ENCODE results near the gene PRKG1.
"Not testable (repeated sequence)": the region's sequence is repeated elsewhere in the genome, so short reads cannot be mapped to it uniquely, and the experiment has no call there.

Gene PRKG1

DNA sequence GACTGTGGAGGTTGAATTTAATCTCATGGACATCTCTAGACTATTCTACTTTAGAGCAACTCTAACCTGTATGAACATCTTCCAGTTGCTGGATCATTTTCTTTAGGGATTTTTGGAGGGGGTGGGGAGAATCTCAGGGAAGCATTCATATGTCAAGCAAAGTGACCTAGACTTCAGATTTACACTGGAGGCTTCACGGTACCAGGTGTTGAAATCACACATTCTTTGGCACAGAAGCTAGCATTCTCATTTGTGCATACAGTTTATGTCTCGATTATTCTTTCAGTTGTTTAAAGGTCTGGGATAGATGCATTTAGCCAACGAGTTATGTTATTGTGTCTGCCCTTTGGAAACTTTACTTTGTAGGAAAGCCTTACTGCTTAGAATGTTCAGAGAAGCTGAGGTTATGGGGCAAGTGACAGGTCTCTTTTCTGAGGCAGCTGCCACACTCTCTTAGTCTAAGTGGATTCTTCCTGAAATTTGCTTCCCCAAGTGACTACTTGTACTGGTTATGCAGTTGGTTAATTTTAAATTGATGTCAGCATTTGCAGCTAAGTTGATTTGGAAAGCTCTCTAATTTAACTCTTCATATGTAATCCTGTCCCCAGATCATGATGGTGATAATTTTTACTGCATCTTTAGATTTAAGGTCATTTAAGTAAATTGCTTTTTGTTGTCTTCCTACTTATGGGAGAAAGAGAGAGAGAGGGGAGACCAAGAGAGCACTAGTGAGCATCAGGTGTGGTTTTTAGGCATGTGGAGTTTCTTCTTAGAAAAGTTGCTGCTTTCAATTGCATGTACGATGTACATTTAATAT lies 153.8 kb downstream of the PRKG1 start:
- no peak for DNase-seq (ENCODE audit: low spot score)

DNA sequence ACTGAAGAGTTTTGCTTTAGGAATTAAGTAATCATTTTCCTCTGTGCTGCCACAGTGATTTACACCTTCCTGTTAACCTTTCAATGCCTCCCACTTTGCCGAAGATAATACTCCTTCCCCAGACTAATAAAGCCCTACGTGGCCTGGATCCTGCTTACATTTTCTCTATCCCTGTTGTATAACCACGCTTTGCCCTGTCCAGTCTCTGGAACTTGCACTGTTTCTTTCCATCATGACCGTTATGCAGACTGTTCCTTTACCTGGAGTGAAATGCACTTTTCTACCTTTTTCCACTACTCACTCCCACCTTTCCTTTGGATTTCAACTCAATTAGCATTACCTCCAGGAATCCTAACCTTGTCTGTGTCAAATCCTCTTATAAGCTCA lies 154.4 kb downstream of the PRKG1 start:
- no peak for DNase-seq (ENCODE audit: low spot score)

DNA sequence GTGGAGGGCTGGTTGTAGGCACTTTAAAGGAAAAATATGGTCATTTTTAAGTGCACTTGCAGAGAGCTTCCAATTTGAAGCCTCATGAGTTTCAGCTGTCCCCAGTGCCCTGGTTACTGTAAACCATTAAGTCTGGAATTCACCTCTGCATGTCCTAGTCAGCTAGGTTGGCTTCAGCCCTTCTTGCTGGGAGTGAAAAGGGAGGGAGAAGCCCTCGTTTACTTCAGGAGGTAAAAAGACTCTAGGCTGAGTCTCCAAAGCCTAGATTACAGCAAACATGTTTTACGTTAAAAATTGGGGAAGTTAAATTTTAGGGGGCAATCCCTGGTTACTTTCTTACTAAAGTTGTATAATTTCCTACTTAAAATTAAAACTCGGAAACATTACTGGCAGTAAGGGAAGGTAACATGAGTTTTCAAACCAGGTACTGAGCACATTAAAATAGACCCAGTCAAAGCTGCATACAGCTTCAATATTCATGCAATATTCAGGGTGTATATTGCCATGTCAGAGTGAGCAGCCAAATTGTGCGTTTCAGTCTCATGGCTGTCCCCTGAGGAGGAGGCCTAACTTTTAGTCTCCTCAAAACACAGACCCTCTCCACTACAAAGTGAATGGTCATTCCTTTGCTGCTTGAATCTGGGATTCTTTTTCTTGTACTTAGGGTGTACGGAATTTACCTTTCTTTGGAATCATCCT lies 156.7 kb downstream of the PRKG1 start:
- DNase-seq (ENCODE audit: low spot score): no peak

DNA sequence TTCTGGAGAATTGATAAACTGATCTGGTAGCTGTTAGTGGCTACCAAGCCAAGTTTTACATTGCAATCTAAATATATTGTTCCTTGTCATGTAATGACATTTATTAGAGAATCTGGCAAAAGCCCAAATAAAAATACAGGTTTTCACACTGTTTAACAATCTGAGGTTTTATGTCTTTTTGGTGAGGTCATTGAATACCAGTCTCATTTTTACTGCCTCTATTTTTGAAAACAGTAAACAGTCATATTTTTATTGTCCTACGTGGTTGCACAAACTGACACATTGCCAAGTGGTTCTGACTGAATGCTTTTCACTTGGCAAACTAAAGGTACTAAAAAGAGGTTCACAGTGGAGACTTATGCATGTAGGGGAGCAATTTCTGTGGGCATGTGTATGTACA lies 157.5 kb downstream of the PRKG1 start:
- no peak for DNase-seq (ENCODE audit: low spot score)

DNA sequence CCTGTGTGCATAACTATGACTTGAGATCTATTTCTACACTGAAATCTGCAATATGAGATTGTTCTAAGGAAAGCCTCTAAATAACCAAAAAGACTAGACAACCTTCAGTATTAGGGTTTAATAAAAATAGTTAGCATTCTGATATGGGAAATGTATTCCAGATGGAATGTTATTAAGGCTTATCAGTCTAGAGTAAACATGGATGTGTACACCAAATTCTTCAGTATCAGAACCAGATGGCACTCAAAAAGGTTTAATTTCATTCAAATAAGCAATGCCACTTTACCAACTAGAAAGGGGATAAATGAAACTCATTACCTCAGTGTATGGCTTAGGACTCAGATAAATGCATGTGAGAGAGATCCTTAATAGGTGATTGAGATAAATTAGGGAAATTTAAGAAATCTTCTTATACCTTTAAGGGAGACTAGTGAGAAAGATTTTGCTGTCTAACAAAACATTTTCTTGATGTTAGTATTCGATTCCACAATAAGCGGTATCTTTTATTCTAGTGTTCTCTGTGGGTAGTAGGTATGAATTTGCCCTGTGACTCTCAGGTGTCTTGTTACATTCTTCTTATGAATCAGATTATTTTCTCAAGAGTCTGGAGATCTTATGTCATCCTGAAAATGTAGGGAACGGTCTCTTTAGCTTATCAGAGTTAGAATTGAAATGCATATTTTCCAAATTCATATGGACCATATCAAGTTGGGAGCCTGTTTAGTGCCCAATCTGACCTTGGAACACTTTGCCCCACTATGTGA lies 159.2 kb downstream of the PRKG1 start:
- no peak for DNase-seq (ENCODE audit: low spot score)

DNA sequence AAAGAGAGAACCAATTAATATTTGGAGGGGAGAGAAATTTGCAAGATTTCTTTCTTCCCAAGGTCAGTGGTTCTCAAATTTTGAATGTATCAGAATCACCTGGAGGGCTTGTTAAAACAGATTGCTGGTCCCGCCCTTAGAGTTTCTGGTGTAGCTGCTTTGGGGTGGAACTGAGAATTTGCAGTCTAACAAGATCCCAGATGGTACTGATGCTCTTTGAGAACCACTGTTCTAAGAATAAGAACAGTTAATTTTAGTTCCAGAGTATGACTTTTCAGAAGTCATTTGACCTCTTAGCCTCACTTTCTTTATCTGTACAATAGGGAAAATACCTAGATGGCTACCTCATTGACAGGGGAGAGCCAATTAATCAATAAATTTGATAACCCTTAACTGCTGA lies 161.6 kb downstream of the PRKG1 start:
- DNase-seq (ENCODE audit: low spot score): no peak

DNA sequence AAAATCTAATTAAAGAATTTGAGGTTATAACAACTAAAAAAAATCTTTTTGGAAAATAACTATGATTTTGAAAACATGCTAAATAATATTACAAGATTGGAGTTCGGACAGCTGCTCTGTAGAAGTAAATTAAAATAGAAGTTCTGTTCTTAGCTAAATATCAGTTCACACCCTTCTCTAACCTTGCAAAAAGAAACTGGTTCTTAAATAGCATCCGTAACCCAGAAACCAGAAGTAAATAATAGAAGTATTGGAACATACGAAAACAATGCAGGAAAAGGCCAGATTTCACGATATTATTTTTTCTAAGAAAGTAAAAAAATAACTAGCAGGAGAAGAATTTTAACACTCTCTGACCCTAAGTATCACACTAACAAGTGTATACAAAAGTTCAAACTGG lies 164.7 kb downstream of the PRKG1 start:
- no peak for DNase-seq (ENCODE audit: low spot score)

DNA sequence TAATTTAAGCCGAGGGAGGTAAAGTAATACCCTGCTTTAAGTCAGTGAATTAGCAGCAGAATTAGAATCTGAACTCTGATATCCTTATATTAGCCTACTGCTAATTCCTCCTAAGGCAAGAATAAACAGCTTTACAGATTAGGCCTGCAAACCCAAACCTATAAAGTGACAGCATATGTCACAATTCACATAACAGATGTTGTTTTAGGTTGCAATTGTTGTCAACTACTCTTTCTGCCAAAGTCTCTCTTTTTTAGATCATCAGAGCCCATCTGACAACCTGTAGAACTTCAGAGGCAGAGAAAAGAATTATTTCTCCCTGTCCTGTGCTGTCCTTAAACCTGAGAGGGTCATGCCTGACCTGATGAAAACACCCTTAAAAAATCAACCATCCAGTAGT lies 167.2 kb downstream of the PRKG1 start:
- no peak for DNase-seq (ENCODE audit: low spot score)

DNA sequence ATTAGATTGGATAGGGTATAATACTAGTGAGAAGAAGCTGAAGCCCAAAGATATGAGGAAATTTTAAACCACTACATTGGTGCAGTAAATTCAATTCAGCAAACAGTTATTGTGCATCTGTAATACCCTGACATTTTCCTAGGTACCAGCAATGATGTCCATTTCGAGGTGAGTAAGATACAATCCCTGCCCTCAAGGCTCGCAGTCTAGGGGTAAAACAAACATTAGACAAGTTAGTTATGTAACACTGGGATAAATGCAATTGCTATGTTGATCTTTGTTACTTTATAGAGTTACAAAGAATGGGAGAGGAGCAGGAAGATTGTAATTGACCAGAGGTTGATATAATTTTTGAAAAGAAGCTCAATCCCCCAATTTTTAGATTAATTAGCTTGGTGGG lies 168.1 kb downstream of the PRKG1 start:
- DNase-seq (ENCODE audit: low spot score): no peak

DNA sequence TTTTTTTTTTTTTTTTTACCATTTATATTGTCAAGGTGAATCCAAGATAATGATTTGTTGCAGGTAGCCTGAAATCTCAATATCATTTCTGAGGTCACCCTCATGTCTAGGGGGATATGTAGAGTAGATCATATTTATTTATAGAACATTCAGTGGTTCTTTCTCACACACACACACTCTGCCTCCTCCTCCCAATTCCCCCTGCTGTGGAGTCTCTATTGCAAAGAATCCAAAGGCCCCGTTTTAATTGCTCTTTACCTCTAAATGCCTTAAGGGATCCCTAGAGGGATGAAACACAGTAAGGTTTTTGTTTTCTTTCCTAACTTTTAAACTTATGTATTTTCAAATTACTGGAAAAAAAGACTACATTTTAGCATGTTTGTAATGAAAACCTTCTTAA lies 170.0 kb downstream of the PRKG1 start:
- no peak for DNase-seq (ENCODE audit: low spot score)

DNA sequence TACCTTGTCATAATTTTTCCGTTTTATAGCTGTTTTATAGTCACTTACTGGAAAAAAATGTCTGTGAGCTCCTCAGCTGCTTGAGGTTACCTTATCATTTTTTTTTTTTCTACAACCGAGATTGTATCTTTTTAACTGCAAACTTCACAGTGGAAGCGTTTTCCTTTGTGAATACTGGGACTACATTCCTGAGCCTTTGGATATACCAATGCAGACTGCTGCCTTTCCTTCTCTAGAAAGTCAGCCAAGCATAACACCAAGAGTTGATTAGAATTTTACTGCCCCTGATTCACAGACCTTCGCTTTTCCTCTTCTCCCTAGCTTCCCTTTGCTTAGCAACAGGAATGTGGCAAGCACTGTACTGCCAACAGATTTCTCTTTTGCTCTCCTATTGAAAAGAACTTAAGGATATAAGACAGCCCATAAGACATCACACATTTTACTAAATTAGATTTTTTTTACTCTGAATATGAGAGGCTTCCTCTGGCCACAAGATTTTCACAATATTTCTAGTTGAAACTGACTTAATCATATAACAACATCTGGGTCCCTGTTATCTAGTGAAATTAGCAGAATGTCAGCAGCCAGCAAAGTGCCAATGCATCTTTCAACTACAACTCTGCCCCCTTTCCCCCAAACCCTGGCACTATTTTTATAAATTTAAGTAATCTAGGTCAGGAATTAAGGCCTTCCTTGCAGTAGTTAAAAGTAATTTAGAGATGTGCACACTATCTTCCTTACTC lies 170.6 kb downstream of the PRKG1 start:
- DNase-seq (ENCODE audit: low spot score): no peak

DNA sequence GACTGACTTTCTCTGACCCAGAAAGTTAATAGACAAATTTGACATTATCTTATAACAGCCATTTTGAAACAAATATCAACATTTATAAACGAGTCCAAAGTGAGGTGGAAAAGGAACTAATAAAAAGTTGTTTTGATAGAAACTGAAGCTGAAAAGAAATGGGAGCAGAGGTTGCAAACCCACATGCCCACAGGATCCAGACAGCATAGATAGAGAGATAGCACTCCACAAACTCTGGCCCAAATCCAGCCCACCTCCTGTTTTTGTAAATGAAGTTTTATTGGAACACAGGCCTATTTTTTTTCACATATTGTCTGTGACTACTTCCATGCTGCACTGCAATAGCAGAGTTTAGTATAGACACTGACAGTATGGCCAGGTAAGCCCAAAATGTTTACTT lies 171.9 kb downstream of the PRKG1 start:
- DNase-seq (ENCODE audit: low spot score): no peak

DNA sequence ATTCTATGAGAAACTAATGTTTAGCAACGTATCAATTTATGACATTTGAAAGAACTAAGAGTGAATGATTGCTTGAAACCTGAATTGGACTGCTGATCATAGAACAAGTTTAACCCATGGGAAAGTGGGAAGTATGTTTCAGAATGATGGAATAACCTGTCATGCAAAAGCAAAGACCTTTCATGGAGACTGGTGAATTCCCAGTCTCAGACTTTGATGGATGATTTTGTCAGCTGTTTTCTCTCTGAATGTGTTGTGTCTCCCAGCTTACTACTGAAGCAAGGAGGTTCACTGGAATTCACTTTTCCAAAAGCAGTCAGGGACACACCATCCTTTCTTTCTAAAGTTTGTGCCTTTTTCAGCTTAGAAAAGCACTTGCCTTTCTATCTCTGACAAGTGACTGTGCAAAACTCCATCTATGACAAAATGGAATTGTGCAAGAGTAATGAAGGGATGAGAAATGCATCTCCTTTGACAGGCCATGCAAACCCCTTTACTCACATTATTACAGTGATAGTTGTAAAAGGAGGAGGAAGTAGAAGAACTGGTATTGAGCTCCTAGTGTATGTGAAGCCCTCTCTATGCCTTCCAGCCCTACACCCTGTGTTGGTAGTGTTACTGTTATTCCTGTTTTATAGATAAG lies 176.1 kb downstream of the PRKG1 start:
- no peak for DNase-seq (ENCODE audit: low spot score)

DNA sequence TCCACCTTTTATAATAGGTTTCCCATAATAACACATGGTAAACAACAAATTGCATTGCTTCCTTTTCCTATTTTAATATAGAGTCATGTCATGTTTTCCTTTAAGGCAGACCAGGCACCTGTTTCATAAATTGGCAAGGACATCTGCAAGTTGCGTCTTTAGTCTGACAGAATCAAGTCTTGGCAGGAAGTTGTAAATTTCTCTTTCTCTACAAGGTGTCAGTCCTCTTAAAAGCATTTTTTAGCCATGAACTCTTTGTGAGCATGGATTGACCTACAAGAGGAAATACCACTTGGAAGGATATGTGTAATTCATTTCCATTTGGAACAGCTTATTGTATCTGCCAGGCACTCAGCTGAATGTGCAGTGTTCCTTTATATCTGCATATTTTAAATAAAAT lies 176.8 kb downstream of the PRKG1 start:
- DNase-seq (ENCODE audit: low spot score): no peak

DNA sequence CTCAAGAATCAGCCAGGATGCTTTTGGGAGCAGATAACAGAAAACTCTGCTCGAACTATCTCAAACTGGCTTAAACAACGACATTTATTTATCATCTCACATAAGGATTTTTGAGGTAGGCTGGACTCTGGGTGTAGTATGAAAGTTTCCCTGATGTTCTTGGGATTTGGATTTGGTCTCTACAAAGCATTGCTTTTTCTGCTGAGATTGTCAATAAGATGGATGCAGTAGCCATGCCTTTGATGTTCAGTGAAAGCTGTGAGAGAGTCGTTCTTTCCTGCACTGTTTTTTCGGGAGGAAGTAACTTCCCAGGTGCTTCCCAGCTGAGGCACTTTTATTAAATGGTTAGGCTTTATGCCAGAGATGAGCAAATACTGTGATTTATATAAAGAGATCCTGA lies 181.1 kb downstream of the PRKG1 start:
- DNase-seq (ENCODE audit: low spot score): no peak

DNA sequence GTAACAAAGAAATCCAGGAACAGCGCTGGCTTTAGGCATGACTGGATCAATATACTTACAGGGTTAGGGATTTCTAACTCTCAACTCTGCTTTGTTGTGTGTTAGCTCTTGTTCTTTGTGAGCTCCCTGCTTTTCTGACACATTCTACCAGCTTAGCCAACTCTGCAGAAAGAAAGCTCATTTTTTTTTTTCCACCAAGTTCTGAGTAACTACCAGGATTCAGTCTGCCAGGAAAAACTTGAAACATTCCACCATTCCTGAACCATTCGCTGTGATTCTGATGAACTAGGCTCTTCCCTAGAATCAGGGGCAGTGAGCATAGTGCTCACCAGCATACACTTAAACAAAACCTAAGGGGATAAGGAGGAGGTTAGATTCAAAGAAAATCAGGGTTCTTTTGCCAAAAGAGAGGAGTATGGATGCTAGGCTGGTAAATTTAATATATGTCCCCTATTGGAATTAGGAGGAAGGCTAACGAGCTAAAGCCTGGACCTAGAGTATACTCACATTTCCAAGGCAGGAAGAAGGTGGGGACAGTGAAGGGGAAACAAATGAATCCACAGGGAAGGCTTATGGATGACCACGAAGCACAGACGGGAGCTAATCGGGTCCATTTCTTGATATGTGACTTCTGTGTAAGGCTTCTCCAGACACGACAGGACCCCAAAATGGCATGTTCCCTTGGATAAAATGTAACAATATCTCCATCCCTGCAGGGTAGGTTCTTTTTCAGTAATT lies 183.4 kb downstream of the PRKG1 start:
- DNase-seq (ENCODE audit: low spot score): no peak

DNA sequence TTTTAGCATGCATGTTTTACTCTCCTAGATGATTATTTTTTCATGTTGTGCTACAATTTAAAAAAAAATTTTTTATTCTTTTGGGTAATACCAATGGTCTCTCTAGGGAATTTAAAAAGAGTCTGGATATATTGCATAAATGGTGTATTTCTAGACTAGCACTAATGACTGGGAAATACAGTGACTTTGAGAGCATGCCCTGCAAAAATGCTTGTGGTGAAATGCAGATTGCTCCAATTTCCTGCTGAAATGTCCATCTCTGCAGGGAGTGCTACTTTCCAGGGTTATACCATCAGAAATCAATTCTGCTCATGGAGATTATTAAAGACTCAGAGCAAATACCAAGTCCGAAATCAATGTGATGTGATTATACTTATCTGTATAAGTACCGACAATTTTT lies 186.1 kb downstream of the PRKG1 start:
- no peak for DNase-seq (ENCODE audit: low spot score)

DNA sequence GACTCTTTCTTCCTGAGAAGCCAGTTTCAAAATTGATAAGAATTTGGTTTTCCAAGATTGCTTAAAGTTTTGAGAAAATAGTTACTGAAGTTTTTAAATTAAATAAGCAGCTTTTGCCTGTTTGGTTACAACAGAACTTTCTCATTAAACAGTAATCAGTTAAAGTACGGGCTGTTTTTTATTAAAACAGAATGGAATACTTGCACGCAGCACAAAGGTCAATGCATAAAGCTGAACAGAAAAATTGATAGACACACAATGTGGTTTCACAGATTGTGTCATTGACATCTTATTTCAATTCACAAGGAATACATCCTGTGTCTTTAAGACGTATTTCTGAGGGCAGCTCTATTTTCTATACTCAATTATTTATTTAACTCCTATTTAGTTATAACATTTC lies 192.2 kb downstream of the PRKG1 start:
- DNase-seq (ENCODE audit: low spot score): no peak

DNA sequence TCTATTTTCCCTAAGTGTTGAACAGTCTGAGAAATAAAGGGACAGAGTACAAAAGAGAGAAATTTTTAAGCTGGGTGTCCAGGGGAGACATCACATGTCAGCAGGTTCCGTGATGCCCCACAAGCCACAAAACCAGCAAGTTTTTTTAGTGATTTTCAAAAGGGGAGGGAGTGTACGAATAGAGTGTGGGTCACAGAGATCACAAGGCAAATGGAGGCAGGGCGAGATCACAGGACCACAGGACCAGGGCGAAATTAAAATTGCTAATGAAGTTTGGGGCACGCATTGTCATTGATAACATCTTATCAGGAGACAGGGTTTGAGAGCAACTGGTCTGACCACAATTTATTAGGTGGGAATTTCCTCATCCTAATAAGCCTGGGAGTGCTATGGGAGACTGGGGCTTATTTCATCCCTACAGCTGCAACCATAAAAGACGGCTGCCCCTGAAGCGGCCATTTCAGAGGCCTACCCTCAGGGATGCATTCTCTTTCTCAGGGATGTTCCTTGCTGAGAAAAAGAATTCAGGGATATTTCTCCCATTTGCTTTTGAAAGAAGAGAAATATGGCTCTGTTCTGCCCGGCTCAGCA lies 193.8 kb downstream of the PRKG1 start:
- not testable (repeated sequence) for DNase-seq (ENCODE audit: low spot score)

DNA sequence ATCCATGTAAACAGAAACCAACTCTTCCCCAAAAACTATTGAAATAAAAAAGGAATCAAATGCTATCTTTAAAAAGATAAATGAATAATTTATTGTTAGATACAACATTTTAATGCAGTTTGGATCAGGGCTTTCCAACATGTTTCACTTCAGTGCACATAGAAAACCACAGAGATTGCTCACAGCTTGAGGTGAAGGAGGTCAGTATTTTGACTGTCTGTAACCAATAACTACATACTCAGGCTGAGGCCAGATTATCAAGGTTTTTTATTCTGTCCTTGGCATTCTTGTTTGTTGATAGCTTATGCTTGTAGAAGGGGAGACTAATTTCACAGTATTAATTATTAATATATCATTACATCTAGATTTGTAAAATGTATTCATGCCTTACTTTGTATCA lies 195.5 kb downstream of the PRKG1 start:
- DNase-seq (ENCODE audit: low spot score): no peak
